ENCODE data around the gene IRS1. TPM values are rescaled to one million over a fixed set of nuclear protein-coding genes. Genes with fewer than 3 reads are reported as not detected.

IRS1 gene
- total RNA-seq, 1 donor from 2014 or later: 0.72 TPM

DNA sequence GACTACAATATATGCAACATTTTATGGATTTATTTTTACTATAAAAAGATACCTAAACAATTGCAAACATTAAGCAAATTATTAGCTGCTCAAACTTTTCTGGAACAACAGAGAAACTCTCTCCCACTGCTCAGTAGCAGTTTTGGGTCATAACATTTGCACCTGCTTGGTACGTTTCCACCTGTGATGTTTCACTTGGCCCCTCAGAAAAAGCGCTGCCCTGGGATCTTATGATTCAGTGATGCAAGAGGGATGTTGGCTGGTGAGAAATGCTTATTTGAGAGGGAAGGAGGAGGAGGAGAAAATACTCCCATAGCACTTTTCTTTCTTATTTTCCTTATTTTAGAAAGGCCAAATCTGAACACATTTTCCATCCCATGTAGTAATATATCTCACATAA lies 9.2 kb downstream of the IRS1 start:
- H3K9me3 Mint-ChIP-seq (ENCODE audit: unreplicated experiment): no peaks in the 10 kb centered on the region
- peaks cover 19% of the 10 kb centered on the region for H3K4me1 Mint-ChIP-seq (ENCODE audit: unreplicated experiment)
- no peaks in the 10 kb centered on the region for H3K36me3 Mint-ChIP-seq (ENCODE audit: low read depth, unreplicated experiment)
- H3K4me3 Mint-ChIP-seq (ENCODE audit: unreplicated experiment): peak overlapping the region; percentile 88
- no peak for DNase-seq (ENCODE audit: low spot score)
- no peak overlapping the region for H3K27ac Mint-ChIP-seq (ENCODE audit: unreplicated experiment)
- peaks cover 4% of the 10 kb centered on the region for H3K27me3 Mint-ChIP-seq (ENCODE audit: unreplicated experiment)
- TF ChIP-seq CTCF (IDR thresholded peaks at IDR 0.05; ENCODE audit: unreplicated experiment): no peak

GRCh38 chr2:226790011-226790410 lies 9.6 kb downstream of the IRS1 start:
- peaks cover 19% of the 10 kb centered on the region for H3K4me1 Mint-ChIP-seq (ENCODE audit: unreplicated experiment)
- TF ChIP-seq CTCF (IDR thresholded peaks at IDR 0.05; ENCODE audit: unreplicated experiment): no peak
- no peak overlapping the region for H3K27ac Mint-ChIP-seq (ENCODE audit: unreplicated experiment)
- H3K4me3 Mint-ChIP-seq (ENCODE audit: unreplicated experiment): no peak overlapping the region
- H3K27me3 Mint-ChIP-seq (ENCODE audit: unreplicated experiment): peaks cover 4% of the 10 kb centered on the region
- H3K36me3 Mint-ChIP-seq (ENCODE audit: low read depth, unreplicated experiment): no peaks in the 10 kb centered on the region
- no peaks in the 10 kb centered on the region for H3K9me3 Mint-ChIP-seq (ENCODE audit: unreplicated experiment)
- no peak for DNase-seq (ENCODE audit: low spot score)

DNA sequence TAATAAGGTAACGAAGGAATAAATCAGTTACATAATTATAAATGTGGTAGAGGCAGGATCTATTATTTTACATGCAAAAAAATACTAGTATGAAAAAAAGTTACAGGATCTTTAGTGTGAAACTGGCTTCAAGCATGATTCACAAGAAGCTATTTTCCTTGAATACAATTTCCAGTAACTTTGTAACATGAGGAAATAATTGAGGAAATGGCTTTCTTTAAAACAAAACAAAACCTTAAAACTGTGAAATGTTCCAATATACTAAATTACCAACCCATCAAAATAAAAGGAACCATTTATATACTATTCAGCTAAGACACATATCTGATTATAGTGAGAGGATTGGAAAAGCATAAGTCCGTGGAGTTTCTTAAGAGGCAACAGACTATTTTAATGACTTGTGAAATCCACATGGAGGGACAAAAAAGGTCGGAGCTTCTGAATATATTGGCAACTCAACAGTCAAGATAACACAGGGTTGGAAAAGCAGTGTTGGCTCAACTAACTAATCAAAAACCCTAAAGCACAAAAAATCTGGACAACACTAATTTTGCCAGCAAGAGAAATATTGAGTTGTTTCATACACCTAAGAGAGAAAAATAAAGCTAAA lies 10.6 kb downstream of the IRS1 start:
- no peak for TF ChIP-seq CTCF (IDR thresholded peaks at IDR 0.05; ENCODE audit: unreplicated experiment)
- H3K36me3 Mint-ChIP-seq (ENCODE audit: low read depth, unreplicated experiment): no peaks in the 10 kb centered on the region
- no peak overlapping the region for H3K27ac Mint-ChIP-seq (ENCODE audit: unreplicated experiment)
- DNase-seq (ENCODE audit: low spot score): no peak
- no peaks in the 10 kb centered on the region for H3K27me3 Mint-ChIP-seq (ENCODE audit: unreplicated experiment)
- no peak overlapping the region for H3K4me3 Mint-ChIP-seq (ENCODE audit: unreplicated experiment)
- H3K9me3 Mint-ChIP-seq (ENCODE audit: unreplicated experiment): no peaks in the 10 kb centered on the region
- peaks cover 19% of the 10 kb centered on the region for H3K4me1 Mint-ChIP-seq (ENCODE audit: unreplicated experiment)

GRCh38 chr2:226788064-226788463 lies 11.6 kb downstream of the IRS1 start:
- Mint-ChIP-seq H3K27me3 (ENCODE audit: unreplicated experiment) (no peaks in the 10 kb centered on the region), H3K9me3 (ENCODE audit: unreplicated experiment) (no peaks in the 10 kb centered on the region), H3K4me3 (ENCODE audit: unreplicated experiment) (no peak overlapping the region), H3K27ac (ENCODE audit: unreplicated experiment) (no peak overlapping the region), H3K36me3 (ENCODE audit: low read depth, unreplicated experiment) (no peaks in the 10 kb centered on the region), H3K4me1 (ENCODE audit: unreplicated experiment) (peaks cover 19% of the 10 kb centered on the region)
- no peak for TF ChIP-seq CTCF (IDR thresholded peaks at IDR 0.05; ENCODE audit: unreplicated experiment)
- DNase-seq (ENCODE audit: low spot score): no peak

DNA sequence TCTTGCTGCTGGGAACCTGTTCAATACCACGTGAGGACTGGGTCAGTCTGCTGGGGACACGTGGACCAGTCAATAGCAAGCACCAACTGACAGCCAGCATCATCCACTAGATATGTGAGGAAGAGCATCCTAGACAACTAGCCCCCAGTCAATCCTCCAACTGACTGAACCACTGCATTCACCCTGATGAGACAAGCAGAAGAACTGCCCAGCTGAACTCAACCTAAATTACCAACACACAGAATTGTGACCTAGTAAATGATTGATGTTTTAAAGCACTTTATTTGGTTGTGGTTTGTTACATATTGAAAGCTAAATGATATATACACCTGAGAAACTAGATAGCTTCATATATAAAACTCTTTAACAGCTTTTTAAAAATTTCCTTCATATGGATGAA lies 15.7 kb downstream of the IRS1 start:
- Mint-ChIP-seq H3K4me3 (ENCODE audit: unreplicated experiment) (no peak overlapping the region), H3K27ac (ENCODE audit: unreplicated experiment) (no peak overlapping the region), H3K36me3 (ENCODE audit: low read depth, unreplicated experiment) (no peaks in the 10 kb centered on the region), H3K9me3 (ENCODE audit: unreplicated experiment) (no peaks in the 10 kb centered on the region), H3K27me3 (ENCODE audit: unreplicated experiment) (no peaks in the 10 kb centered on the region), H3K4me1 (ENCODE audit: unreplicated experiment) (peaks cover 7% of the 10 kb centered on the region)
- DNase-seq (ENCODE audit: low spot score): no peak
- TF ChIP-seq CTCF (IDR thresholded peaks at IDR 0.05; ENCODE audit: unreplicated experiment): no peak

All from endothelial cell (in vitro differentiated cells).